SJCRH30 (cell line): ENCODE measurements around the gene GNAI3. TPM values are rescaled to one million over a fixed set of nuclear protein-coding genes. Genes with fewer than 3 reads are reported as not detected.

ENCODE experiments used
- DNase-seq, 2 experiments: peaks; one replicate each; pipeline ENCODE4 v3.0.0-alpha.2; 2015 to 2020
- H3K27ac ChIP-seq: fragments of 250-450 bp; sonication (Bioruptor Pico); 2 replicates; pipeline ENCODE4 v1.5.1; 2020; ENCODE audit warnings: mild to moderate bottlenecking, moderate library complexity
- H3K27me3 ChIP-seq: fragments of 250-450 bp; sonication (Bioruptor Pico); 2 replicates; pipeline ENCODE4 v1.5.1; 2020; ENCODE audit warnings: mild to moderate bottlenecking, moderate library complexity
- H3K36me3 ChIP-seq: fragments of 250-450 bp; sonication (Bioruptor Pico); 2 replicates; pipeline ENCODE4 v1.5.1; 2020; ENCODE audit warnings: mild to moderate bottlenecking, moderate library complexity
- H3K4me1 ChIP-seq: fragments of 250-450 bp; sonication (Bioruptor Pico); 2 replicates; pipeline ENCODE4 v1.5.1; 2020; ENCODE audit warnings: mild to moderate bottlenecking, moderate library complexity
- H3K4me3 ChIP-seq: fragments of 250-450 bp; sonication (Bioruptor Pico); 2 replicates; pipeline ENCODE4 v1.5.1; 2020; ENCODE audit warnings: mild to moderate bottlenecking, moderate library complexity
- H3K9me3 ChIP-seq: fragments of 250-450 bp; sonication (Bioruptor Pico); replicated peaks from 2 replicates; pipeline ENCODE4 v1.5.1; 2020; ENCODE audit warnings: mild to moderate bottlenecking, moderate library complexity
- total RNA-seq: library from RNA; depleted of rRNA; stranded (reverse); fragments of >200 nt; shearing (Covaris generic); gene quantifications from 2 replicates; pipeline ENCODE4 v1.2.3, GENCODE V29; 2014

Gene GNAI3
- total RNA-seq, 1 experiment from 2014 or later, result 13.4 TPM

DNA sequence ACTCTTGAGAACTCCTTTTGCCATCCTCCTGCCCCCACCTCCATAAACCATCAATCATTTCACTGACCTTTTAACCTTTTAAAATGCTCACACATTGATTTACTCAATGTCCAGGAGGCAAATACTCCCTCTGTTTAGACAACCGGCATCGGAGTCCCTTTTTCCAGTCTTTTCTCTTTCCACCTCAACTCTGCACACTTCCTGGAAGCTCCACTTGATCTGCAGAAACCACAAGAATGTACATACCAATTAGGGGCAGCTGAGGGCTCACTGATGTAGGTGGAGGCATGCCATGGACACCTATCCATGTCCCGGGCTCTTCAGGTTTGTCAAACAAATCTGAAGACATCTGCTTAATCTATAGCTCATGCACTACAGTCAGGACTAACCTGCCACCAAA is 33.6 kb upstream of the GNAI3 start:
- Histone ChIP-seq H3K4me3 (peak overlapping the region; percentile 15; the same call in 1 of the 2 replicates), H3K36me3 (no peaks in the 10 kb centered on the region), H3K9me3 (no peaks in the 10 kb centered on the region), H3K4me1 (peaks cover 58% of the 10 kb centered on the region), H3K27me3 (no peaks in the 10 kb centered on the region), H3K27ac (peak overlapping the region; percentile 72)
- DNase-seq, result peak; percentile 64 to 74

DNA sequence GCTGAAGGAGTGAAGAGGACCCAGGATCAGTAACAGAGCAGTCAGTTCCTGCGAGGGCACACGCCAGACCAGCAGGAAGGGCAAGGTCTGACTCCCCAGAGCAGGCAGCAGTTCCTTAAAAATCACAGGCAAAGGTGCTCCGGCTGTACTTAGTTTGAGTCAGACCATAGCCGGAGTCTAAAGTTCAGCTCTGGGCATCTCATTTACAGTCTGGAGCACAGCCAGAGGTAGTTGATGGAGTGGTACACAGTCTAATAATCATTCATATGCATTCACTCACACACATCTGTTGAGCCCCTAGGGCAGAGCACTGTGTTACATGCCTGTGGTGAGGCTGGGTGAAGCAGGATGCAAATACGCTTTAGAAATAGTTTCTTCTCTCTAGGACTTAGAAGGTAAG is 31.5 kb upstream of the GNAI3 start:
- Histone ChIP-seq H3K4me3 (no peak overlapping the region), H3K9me3 (no peaks in the 10 kb centered on the region), H3K36me3 (no peaks in the 10 kb centered on the region), H3K27me3 (no peaks in the 10 kb centered on the region), H3K4me1 (peaks cover 58% of the 10 kb centered on the region), H3K27ac (peak overlapping the region; percentile 61)
- DNase-seq, result peak; percentile 88 to 94

DNA sequence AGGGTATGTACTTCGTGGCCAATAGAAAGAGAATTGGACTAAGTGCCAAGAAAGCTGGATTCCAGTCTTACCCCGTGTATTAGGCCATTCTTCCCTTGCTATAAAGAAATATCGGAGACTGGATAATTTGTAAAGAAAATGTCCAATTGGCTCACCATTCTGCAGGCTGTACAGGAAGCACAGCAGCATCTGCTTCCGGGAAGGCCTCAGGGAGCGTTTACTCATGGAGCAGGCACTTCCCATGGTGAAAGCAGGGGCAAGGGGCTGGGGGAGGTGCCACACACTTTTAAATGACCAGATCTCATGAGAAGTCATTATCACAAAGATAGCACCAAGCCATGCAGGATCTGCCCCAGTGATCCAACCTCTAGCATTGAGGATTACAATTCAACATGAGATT is 31.1 kb upstream of the GNAI3 start:
- Histone ChIP-seq H3K4me3 (no peak overlapping the region), H3K27me3 (no peaks in the 10 kb centered on the region), H3K27ac (peak overlapping the region; percentile 61), H3K4me1 (peaks cover 58% of the 10 kb centered on the region), H3K36me3 (no peaks in the 10 kb centered on the region), H3K9me3 (no peaks in the 10 kb centered on the region)
- peak; percentile 57 to 63 for DNase-seq

DNA sequence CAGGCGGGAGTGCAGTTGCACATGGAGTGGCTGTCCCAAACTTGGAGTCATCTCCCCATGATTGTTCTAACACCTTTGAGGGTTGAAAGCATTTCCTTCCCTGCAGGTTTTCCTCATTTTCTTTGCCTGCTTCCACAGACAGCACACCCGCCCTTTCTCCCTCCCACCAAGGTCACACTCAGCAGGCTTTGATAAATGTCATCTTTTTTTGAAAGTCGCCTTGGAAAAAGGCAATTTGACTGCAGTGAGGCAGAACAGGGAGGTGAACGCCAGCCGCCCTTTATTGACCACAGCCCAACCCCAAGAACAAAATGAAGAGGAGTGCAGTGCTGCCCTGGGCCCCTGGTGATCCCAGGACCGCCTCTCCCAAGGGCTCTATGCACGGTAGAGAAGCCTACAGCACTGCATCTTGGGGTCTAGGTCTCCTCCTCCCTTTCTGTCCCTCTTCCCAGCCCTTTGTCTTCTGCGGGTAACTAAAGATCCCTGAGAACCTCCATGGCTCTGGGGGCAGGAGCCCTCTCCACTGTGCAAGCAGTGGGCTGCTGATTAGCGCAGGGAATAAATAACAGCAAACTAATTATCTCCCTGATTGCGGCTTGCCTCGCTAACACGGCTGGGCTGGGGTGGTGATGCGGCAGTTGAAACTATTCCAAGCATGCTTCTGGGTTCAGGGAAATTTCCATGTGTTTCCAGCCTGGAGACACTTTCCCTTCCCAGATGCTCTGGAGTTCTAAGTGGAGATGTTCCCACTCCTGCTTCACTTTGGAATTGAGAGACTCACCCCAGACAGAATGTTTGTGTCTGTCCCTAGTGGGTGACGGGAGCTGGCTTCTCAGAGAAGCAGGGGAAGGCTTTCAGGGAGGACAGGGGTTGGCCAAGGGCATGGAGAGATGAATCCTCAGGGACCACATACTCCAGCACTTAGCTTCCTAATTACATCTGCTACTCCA is 27.1 kb upstream of the GNAI3 start:
- Histone ChIP-seq H3K4me3 (no peak overlapping the region), H3K27me3 (no peaks in the 10 kb centered on the region), H3K36me3 (no peaks in the 10 kb centered on the region), H3K27ac (no peak overlapping the region), H3K9me3 (no peaks in the 10 kb centered on the region), H3K4me1 (peaks cover 40% of the 10 kb centered on the region)
- no peak for DNase-seq

DNA sequence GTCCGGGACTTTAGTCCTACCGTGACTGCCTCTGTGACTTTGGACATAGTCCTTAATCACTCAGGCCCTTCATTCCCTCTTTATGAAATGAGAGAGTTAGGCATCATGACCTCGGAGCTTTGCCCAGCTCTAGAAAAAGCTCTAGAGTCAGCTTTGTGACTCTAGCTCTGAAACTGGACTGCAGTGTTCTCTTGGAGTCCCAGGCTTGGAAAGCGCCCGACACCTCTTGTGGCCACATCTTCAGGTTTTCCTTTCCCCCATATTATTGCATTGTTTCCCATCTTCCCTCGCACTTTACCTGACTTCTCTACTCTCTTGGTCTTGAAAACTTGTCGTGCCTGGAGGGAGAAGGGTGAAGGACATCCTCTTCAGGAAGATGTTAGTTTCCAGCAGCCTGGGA is 26.4 kb upstream of the GNAI3 start:
- Histone ChIP-seq H3K27ac (no peak overlapping the region), H3K27me3 (no peaks in the 10 kb centered on the region), H3K4me1 (peaks cover 35% of the 10 kb centered on the region), H3K36me3 (no peaks in the 10 kb centered on the region), H3K9me3 (no peaks in the 10 kb centered on the region), H3K4me3 (no peak overlapping the region)
- DNase-seq, result no peak

DNA sequence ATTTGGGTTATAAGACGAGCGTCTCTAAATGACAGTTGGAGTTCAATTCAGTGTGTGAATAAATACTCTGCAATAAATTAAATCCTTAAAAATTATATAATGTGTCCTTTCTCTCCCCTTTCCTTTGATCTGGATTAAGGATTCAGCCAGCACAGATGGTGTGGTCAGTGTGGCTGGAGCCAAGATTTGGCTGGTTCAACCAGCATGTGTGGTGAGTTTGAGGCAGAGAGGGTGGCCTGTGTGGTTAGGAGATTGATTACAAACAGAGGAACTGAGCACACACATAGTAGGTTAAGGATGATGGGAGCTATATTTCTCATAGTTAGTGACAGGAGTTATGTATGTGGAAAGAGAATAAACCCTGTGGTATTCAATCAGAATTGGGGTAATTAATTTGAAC is 24.7 kb upstream of the GNAI3 start:
- peak; percentile 82 to 87 for DNase-seq
- no peak overlapping the region for H3K4me3 ChIP-seq
- H3K36me3 ChIP-seq, result no peaks in the 10 kb centered on the region
- no peaks in the 10 kb centered on the region for H3K9me3 ChIP-seq
- no peaks in the 10 kb centered on the region for H3K27me3 ChIP-seq
- H3K27ac ChIP-seq, result 0 out of 2 replicates have a peak overlapping the region, but pooled peaks have one; percentile 1
- peaks cover 35% of the 10 kb centered on the region for H3K4me1 ChIP-seq

DNA sequence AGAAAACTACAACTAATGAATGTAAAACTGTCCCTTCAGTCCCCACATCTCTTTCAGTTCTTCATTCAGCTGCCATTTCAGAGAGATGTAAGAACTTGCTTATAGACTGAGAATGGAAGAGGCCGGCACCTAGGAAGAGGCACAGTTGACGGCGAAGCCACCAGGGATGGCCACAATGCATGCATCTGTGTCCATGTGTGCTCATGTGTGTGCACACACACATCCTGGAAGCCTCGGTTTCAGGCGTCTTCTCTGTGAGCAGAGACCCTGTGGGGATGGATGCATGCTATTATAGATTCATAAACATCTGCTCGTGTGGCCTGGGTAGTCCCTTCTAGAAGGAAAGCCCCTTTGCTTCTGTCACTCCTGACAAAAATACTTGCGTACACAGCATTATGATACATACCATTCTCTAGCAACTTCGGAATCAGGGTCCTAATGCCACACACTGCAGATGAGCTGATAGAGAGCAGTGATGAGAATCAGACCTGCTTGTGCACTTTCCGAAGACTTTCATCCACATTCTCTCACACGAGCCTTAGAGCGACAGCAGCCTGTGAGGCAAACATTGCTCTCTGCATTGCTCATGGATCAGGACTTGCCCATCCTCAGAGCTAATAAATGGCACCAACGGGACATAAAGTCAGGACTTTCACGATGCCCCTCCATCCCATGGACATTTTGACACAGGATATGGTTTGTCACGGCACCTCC is 21.2 kb upstream of the GNAI3 start:
- H3K4me3 ChIP-seq, result no peak overlapping the region
- no peak for DNase-seq
- no peaks in the 10 kb centered on the region for H3K36me3 ChIP-seq
- H3K27ac ChIP-seq, result no peak overlapping the region
- no peaks in the 10 kb centered on the region for H3K9me3 ChIP-seq
- H3K4me1 ChIP-seq, result peaks cover 61% of the 10 kb centered on the region
- H3K27me3 ChIP-seq, result no peaks in the 10 kb centered on the region

DNA sequence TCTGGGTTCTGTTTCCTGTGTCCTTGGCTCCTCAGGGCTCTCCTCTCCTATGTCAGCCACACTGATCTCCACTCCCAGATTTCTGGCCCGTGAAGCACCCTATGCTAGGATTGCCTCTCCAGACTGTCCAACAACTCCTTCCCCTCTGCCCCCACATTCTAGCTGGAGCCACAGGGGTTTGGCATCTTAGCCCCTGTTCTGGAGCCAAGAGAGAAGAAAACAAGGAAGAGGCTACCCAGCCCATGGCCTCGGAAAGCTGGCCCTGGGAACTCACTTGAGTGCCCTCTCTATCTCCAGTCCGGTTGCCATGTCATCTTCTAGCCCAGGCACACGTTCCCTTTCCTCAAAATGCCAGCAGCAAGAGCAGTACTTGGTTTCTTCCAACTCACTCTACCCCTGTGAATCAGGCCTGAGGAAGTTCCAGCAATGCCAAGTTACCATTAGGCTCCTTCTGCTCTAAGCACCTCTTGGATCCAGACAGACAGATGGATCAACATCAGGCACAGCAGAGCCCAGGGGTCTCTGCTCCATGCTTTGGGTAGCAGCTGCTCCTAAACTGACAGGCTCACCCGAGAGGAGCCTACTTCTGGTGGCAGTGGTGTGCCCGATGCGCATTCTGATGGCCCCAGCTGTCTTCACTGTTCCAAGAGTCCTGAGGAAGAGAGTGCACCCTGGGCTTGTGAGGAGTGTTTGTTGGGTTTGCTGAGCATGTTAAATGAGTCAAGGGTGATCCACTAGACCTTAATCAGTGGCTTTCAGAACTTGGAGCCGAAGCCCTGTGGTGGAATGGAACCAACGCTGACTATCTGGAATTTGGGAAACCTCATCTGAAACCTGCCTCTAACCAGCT is 20.3 kb upstream of the GNAI3 start:
- peak in 1 of 2 experiments; percentile 50 for DNase-seq
- no peaks in the 10 kb centered on the region for H3K9me3 ChIP-seq
- peaks cover 62% of the 10 kb centered on the region for H3K4me1 ChIP-seq
- H3K4me3 ChIP-seq, result no peak overlapping the region
- H3K27ac ChIP-seq, result peak overlapping the region; percentile 100
- H3K27me3 ChIP-seq, result no peaks in the 10 kb centered on the region
- H3K36me3 ChIP-seq, result no peaks in the 10 kb centered on the region

DNA sequence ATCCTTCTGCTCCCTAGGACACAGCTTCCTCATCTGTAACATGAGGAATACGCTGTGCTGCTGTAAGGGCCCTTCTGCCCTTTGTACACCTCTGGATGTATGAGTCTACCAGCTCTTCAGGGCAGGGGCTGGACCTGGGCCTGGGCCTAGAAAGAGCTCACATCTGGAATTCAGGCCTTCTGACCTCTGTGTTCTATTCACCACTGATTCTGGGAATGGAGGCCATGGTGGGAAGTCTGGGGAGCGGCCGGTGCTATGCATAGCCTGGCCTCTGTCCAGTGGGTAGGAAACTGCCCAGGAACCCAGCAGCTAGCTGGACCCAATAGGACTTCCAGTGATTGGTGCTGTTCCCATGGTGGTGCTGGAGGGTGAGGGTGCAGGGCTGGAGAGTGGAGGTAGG is 19.7 kb upstream of the GNAI3 start:
- Histone ChIP-seq H3K9me3 (no peaks in the 10 kb centered on the region), H3K27me3 (no peaks in the 10 kb centered on the region), H3K4me3 (no peak overlapping the region), H3K4me1 (peaks cover 56% of the 10 kb centered on the region), H3K27ac (peak overlapping the region; percentile 100), H3K36me3 (no peaks in the 10 kb centered on the region)
- no peak for DNase-seq

DNA sequence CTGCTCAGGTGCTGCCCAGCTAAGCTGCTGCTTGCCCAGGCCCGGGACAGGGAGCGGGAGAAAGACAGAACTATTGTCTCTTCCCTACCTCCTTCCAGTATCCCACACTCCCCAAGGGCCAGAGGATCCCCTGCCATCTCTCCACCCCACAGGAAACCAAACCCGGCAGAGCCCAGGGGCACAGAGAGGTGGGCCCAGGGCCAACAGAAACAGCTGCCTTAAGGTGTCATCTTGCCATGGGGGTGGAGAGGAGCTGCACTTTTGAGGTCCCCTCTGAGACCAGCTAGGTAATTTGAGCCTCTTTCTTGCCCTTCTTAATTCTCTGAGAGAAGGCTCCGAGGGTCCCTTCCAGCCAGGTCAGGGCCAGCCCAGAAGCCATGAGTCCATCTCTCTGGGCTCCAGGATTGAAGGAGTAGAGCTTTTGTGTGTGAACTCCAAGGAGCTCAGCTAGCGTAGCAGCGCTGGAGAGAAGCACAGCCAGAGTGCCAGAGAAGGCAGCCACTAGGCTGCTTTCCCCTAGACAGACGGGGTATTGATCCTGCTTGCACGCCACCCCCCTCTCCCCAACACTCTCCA is 18.4 kb upstream of the GNAI3 start:
- Histone ChIP-seq H3K4me1 (peaks cover 47% of the 10 kb centered on the region), H3K27me3 (no peaks in the 10 kb centered on the region), H3K9me3 (no peaks in the 10 kb centered on the region), H3K4me3 (peak overlapping the region; percentile 28), H3K27ac (peak overlapping the region; percentile 100), H3K36me3 (no peaks in the 10 kb centered on the region)
- peak; percentile 98 to 99 for DNase-seq

DNA sequence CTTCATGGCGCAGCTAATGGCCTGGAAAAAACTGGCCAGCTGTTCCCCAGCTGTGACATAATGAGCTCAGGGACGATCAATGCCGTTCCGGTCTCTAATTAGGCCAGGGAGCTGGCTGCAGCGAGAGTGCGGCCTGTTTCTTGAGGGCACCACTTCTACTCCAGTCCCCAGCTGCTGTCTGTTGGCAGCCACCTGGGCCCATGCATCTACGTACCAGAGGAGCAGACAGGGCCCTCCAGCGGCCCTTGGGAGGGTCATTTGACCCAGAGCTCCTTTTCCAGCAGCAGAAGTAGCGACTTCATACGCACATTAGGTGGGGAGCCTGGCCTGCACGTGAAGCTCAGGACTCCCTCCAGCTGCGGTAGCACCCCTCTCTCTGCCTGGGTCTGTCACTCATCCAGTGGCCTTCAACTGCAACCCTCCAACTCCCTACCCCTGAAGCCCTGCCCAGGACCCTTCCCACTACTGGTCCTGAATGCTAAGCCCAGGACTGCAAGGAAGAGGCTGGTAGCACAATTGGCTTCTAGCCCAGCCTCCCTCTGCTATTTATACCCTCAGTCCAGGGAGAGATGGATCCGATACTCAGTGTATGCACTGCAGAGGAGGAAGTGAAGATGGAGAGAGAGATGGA is 17.8 kb upstream of the GNAI3 start:
- peak; percentile 98 to 99 for DNase-seq
- peaks cover 49% of the 10 kb centered on the region for H3K4me1 ChIP-seq
- peak overlapping the region; percentile 100 for H3K27ac ChIP-seq

DNA sequence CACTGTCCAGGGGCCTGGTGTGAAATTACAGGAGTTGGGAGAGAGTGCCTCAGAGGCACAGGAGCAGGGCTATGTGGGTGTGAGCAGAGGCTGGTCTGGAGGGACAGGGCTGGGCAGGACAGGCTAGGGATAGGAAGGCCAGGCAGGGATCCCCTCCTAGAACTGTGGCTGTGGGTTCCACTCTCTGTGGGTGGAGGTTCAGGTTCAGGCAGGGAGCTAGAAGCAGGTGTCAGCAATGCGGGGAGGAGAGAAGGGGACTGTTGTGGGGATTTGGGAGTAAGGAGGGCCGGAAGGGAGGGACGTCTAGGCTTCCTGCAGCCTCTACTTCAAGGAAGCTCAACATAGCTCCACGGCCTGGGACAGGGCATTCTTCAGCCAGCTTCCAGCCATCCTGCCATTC is 17.0 kb upstream of the GNAI3 start:
- peak; percentile 64 to 78 for DNase-seq
- Histone ChIP-seq H3K9me3 (no peaks in the 10 kb centered on the region), H3K4me3 (peak overlapping the region; percentile 34), H3K4me1 (peaks cover 57% of the 10 kb centered on the region), H3K36me3 (no peaks in the 10 kb centered on the region), H3K27me3 (no peaks in the 10 kb centered on the region), H3K27ac (peak overlapping the region; percentile 100)

More for the DNA sequence above, 17.8 kb upstream of the GNAI3 start:
- Histone ChIP-seq H3K9me3 (no peaks in the 10 kb centered on the region), H3K27me3 (no peaks in the 10 kb centered on the region), H3K36me3 (no peaks in the 10 kb centered on the region), H3K4me3 (peak overlapping the region; percentile 34)

DNA sequence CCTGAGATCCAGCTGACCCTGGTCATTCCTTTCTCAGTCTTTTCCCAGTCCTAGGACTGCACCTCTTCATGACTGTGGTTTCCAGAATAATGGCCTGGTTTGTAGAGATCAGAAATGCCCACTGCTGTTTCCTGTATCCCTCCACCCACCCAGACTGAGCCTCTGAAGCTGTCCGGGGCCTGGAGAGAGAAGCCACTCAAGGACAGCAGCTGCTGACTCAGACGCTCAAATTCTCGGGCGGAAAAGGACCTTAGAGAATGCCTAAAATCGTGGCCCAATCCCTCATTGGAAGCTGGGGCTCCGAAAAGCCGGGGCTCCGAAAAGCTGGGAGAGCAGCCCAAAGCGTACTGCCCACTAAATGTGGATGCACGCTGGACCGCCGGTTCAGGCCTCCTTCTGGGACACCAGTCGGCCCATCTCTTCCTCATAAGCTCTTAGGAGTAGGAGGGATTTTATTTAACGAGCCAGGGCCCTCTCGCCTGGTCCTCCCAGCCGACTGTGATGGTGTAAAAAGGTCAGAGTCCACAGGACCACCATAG is 16.5 kb upstream of the GNAI3 start:
- Histone ChIP-seq H3K36me3 (no peaks in the 10 kb centered on the region), H3K27ac (peak overlapping the region; percentile 100), H3K9me3 (no peaks in the 10 kb centered on the region), H3K4me3 (peak overlapping the region; percentile 34), H3K27me3 (no peaks in the 10 kb centered on the region), H3K4me1 (peaks cover 59% of the 10 kb centered on the region)
- DNase-seq, result peak; percentile 71 to 81
